Esophagus muscularis mucosa (tissue), 4 donors: Measurements from ENCODE around the gene PTPRE. TPM values are rescaled to one million over a fixed set of nuclear protein-coding genes. Genes with fewer than 3 reads are reported as not detected.

Source experiments
- DNase-seq: peaks from one replicate; pipeline ENCODE4 v3.0.0-alpha.2; 2017; ENCODE audit errors: extremely low spot score
- H3K27ac ChIP-seq, 4 donors: fragments of 200-600 bp; sonication (generic); replicated peaks in 1 of 4; 1 replicate in 3 of 4; 2 replicates in 1 of 4; pipeline ENCODE4 v1.5.1; 2016 to 2019; ENCODE audit warnings: mild to moderate bottlenecking in 1 of 4
- H3K27me3 ChIP-seq, 4 donors: fragments of 200-600 bp; sonication (generic); one replicate each; pipeline versions ENCODE4 v1.5.1 to v1.6.0; 2016 to 2019
- H3K36me3 ChIP-seq, 4 donors: fragments of 200-600 bp; sonication (generic); one replicate each; pipeline ENCODE4 v1.5.1; 2016 to 2019
- H3K4me1 ChIP-seq, 4 donors: fragments of 200-600 bp; sonication (generic); one replicate each; pipeline ENCODE4 v1.5.1; 2016 to 2019
- H3K4me3 ChIP-seq, 4 donors: fragments of 200-600 bp; sonication (generic); 1 replicate in 2 of 4; 2 replicates in 2 of 4; pipeline ENCODE4 v1.5.1; 2016 to 2019; ENCODE audit warnings: mild to moderate bottlenecking in 4 of 4, moderate library complexity in 1 of 4
- H3K9me3 ChIP-seq, 4 donors: fragments of 200-600 bp; sonication (generic); 1 replicate in 3 of 4; 2 replicates in 1 of 4; pipeline ENCODE4 v1.5.1; 2016 to 2019
- CTCF ChIP-seq, 3 experiments: fragments of 200-600 bp in 2 of 3; fragments of 450-650 bp in 1 of 3; sonication (generic) in 2 of 3; IDR thresholded peaks; one replicate each; pipeline ENCODE4 v1.5.1; 2017 to 2019; ENCODE audit warnings: antibody characterized with exemption in 3 of 3, mild to moderate bottlenecking in 2 of 3, moderate library complexity in 1 of 3
- EP300 ChIP-seq: sonication (generic); formaldehyde crosslinking; IDR thresholded peaks from one replicate; pipeline ENCODE4 v1.6.1; 2017; ENCODE audit warnings: antibody characterized with exemption
- POLR2A ChIP-seq: fragments of 450-650 bp; IDR thresholded peaks from one replicate; pipeline ENCODE4 v1.6.1; 2017; ENCODE audit warnings: antibody characterized with exemption, moderate library complexity, mild to moderate bottlenecking, low read depth
- POLR2AphosphoS5 ChIP-seq, 2 donors: sonication (generic); formaldehyde crosslinking; IDR thresholded peaks; one replicate each; pipeline ENCODE4 v1.6.1; 2017; ENCODE audit warnings: antibody characterized with exemption in 2 of 2
- WGBS: methylation state at CpG from one replicate; pipeline ENCODE4 v1.1.5; 2018; 5-methylcytosine and 5-hydroxymethylcytosine counted together
- intact Hi-C: fragments of 100-400 bp; cut with DNase I; formaldehyde crosslinking; loops from one replicate; pipeline ENCODE4 v1.15.1; 2023
- total RNA-seq, 4 donors: library from RNA; depleted of rRNA; stranded (reverse); fragments of >200 nt; gene quantifications; one replicate each; pipeline versions ENCODE4 v1.1.0 to v1.2.1, GENCODE V29; 2016

The PTPRE gene
- total RNA-seq, 4 donors from 2014 or later: 8.7 to 22.4 (median 13.3) TPM

- H3K36me3 ChIP-seq: no peaks in the 10 kb centered on the region
- WGBS: 90% methylated on average over 4 of the region's 8 CpGs
- no peak overlapping the region for H3K4me3 ChIP-seq
- peaks cover 0 to 6% (median 2%) of the 10 kb centered on the region in 4 donors for H3K4me1 ChIP-seq
- H3K9me3 ChIP-seq: no peaks in the 10 kb centered on the region
- TF ChIP-seq CTCF (IDR thresholded peaks at IDR 0.05) (no peak), POLR2AphosphoS5 (IDR thresholded peaks at IDR 0.05) (no peak), POLR2A (no peak), EP300 (no peak)
- DNase-seq: no peak
- intact Hi-C loops: no loop called here
- H3K27me3 ChIP-seq: no peaks in the 10 kb centered on the region
- peak overlapping the region in 2 of 4 donors; percentile 14 to 40 for H3K27ac ChIP-seq
Measured at GRCh38 chr10:127881262-127881661, 25.6 kb upstream of the PTPRE start.

GRCh38 chr10:127882391-127882790 lies 24.5 kb upstream of the PTPRE start:
- WGBS: 78% methylated on average over 8 of the region's 8 CpGs
- Histone ChIP-seq H3K4me1 (peaks cover 0 to 6% (median 2%) of the 10 kb centered on the region in 4 donors), H3K36me3 (no peaks in the 10 kb centered on the region), H3K4me3 (no peak overlapping the region), H3K27ac (no peak overlapping the region), H3K9me3 (no peaks in the 10 kb centered on the region), H3K27me3 (no peaks in the 10 kb centered on the region)
- peak; percentile 70 for DNase-seq
- intact Hi-C loops: no loop called here
- TF ChIP-seq POLR2A (no peak), CTCF (IDR thresholded peaks at IDR 0.05) (no peak), EP300 (no peak), POLR2AphosphoS5 (IDR thresholded peaks at IDR 0.05) (no peak)

- intact Hi-C loops: no loop called here
- Histone ChIP-seq H3K36me3 (no peaks in the 10 kb centered on the region), H3K27ac (no peak overlapping the region), H3K27me3 (peaks cover 0 to 4% (median 0%) of the 10 kb centered on the region in 4 donors), H3K9me3 (no peaks in the 10 kb centered on the region), H3K4me1 (peaks cover 0 to 8% (median 3%) of the 10 kb centered on the region in 4 donors), H3K4me3 (no peak overlapping the region)
- TF ChIP-seq CTCF (IDR thresholded peaks at IDR 0.05): no peak
- TF ChIP-seq POLR2A: no peak
- TF ChIP-seq POLR2AphosphoS5 (IDR thresholded peaks at IDR 0.05): no peak
- TF ChIP-seq EP300: no peak
- peak; percentile 64 for DNase-seq
- WGBS: 77% methylated on average over 4 of the region's 4 CpGs
Measured at GRCh38 chr10:127882801-127883459, 24.0 kb upstream of the PTPRE start.

- peaks cover 0 to 8% (median 0%) of the 10 kb centered on the region in 4 donors for H3K27me3 ChIP-seq
- H3K9me3 ChIP-seq: no peaks in the 10 kb centered on the region
- intact Hi-C loops: no loop called here
- 88% methylated on average over 10 of the region's 10 CpGs for WGBS
- TF ChIP-seq EP300 (no peak), POLR2AphosphoS5 (IDR thresholded peaks at IDR 0.05) (no peak), CTCF (IDR thresholded peaks at IDR 0.05) (no peak), POLR2A (no peak)
- H3K27ac ChIP-seq: no peak overlapping the region
- no peak overlapping the region for H3K4me3 ChIP-seq
- DNase-seq: peak; percentile 81
- no peaks in the 10 kb centered on the region for H3K36me3 ChIP-seq
- peaks cover 0 to 10% (median 3%) of the 10 kb centered on the region in 4 donors for H3K4me1 ChIP-seq
Measured at GRCh38 chr10:127883516-127883915, 23.4 kb upstream of the PTPRE start.

GRCh38 chr10:127884501-127884900 lies 22.4 kb upstream of the PTPRE start:
- 78% methylated on average over 5 of the region's 5 CpGs for WGBS
- TF ChIP-seq POLR2AphosphoS5 (IDR thresholded peaks at IDR 0.05) (no peak), EP300 (no peak), POLR2A (no peak), CTCF (IDR thresholded peaks at IDR 0.05) (no peak)
- H3K36me3 ChIP-seq: no peaks in the 10 kb centered on the region
- peak; percentile 89 for DNase-seq
- H3K9me3 ChIP-seq: no peaks in the 10 kb centered on the region
- no peak overlapping the region for H3K4me3 ChIP-seq
- H3K27me3 ChIP-seq: peaks cover 0 to 8% (median 0%) of the 10 kb centered on the region in 4 donors
- intact Hi-C loops: no loop called here
- no peak overlapping the region for H3K27ac ChIP-seq
- peaks cover 0 to 14% (median 7%) of the 10 kb centered on the region in 4 donors for H3K4me1 ChIP-seq
